Measurements from ENCODE around the gene PDE4D.

- no peak for TF ChIP-seq CTCF (conservative IDR thresholded peaks at IDR 0.05; ENCODE audit: low read depth, low read length)
- no peak for TF ChIP-seq EZH2phosphoT487 (IDR thresholded peaks at IDR 0.05; ENCODE audit: borderline replicate concordance, low read length)
Observed at GRCh38 chr5:59401637-59402036, 491.9 kb downstream of the PDE4D start.
